WTC11 (cell line): ENCODE measurements around the gene SYNPO. TPM values are rescaled to one million over a fixed set of nuclear protein-coding genes. Genes with fewer than 3 reads are reported as not detected.
A peak's percentile ranks its signal among the peaks of the same experiment; 100 is the strongest.

Source experiments
- ATAC-seq: fragments of 200-7000 bp; cut with Tn5 transposase; 2 replicates; pipeline ENCODE4 v1.10.0; 2021; ENCODE audit warnings: mild to moderate bottlenecking, moderate library complexity
- CTCF ChIA-PET: fragments of 300-600 bp; sonication (Branson Sonifier 250); formaldehyde crosslinking; loops from one replicate; lab custom pipeline; 2021; ENCODE audit warnings: antibody characterized with exemption; lab: Charles Lee
- POLR2A ChIA-PET: fragments of 350-600 bp; sonication (Branson Sonifier 250); formaldehyde crosslinking; loops from one replicate; lab custom pipeline; 2021; ENCODE audit warnings: antibody characterized with exemption; lab: Charles Lee
- DNase-seq: peaks from one replicate; pipeline ENCODE4 v3.0.0; 2021; ENCODE audit warnings: low spot score
- H3K27ac Mint-ChIP-seq: 2 replicates; pipeline ENCODE4 v1.8.0; 2021; ENCODE audit warnings: mixed read lengths
- H3K27me3 Mint-ChIP-seq: 2 replicates; pipeline ENCODE4 v1.8.0; 2021; ENCODE audit warnings: low read depth, mild to moderate bottlenecking, moderate library complexity, mixed read lengths
- H3K36me3 Mint-ChIP-seq: 2 replicates; pipeline ENCODE4 v1.8.0; 2021; ENCODE audit warnings: mixed read lengths
- H3K4me1 Mint-ChIP-seq: 2 replicates; pipeline ENCODE4 v1.8.0; 2022; ENCODE audit warnings: mixed read lengths
- H3K4me3 Mint-ChIP-seq: 2 replicates; pipeline ENCODE4 v1.8.0; 2021; ENCODE audit warnings: mild to moderate bottlenecking, moderate library complexity, mixed read lengths
- H3K9me3 Mint-ChIP-seq: 2 replicates; pipeline ENCODE4 v1.8.0; 2021; ENCODE audit warnings: mixed read lengths
- ATF1 ChIP-seq: sonication (generic); formaldehyde crosslinking; IDR thresholded peaks from 2 replicates; pipeline ENCODE4 v1.8.1; 2023; ENCODE audit warnings: mild to moderate bottlenecking, moderate library complexity, missing genetic modification reagents
- ATF2 ChIP-seq: sonication (generic); formaldehyde crosslinking; IDR thresholded peaks from 2 replicates; pipeline ENCODE4 v1.8.1; 2022; ENCODE audit warnings: low read depth, missing genetic modification reagents, borderline replicate concordance
- CBFB ChIP-seq: sonication (generic); formaldehyde crosslinking; IDR thresholded peaks from 2 replicates; pipeline ENCODE4 v1.8.1; 2022; ENCODE audit warnings: mild to moderate bottlenecking, low read depth, missing genetic modification reagents
- CREB1 ChIP-seq: sonication (generic); formaldehyde crosslinking; IDR thresholded peaks from 2 replicates; pipeline ENCODE4 v1.8.0; 2023; ENCODE audit warnings: mild to moderate bottlenecking, missing genetic modification reagents
- FOXP4 ChIP-seq: sonication (generic); formaldehyde crosslinking; IDR thresholded peaks from 2 replicates; pipeline ENCODE4 v1.8.0; 2022; ENCODE audit warnings: mild to moderate bottlenecking, missing genetic modification reagents
- HMGXB4 ChIP-seq: sonication (generic); formaldehyde crosslinking; IDR thresholded peaks from 2 replicates; pipeline ENCODE4 v1.8.1; 2023; ENCODE audit warnings: mild to moderate bottlenecking, moderate library complexity, missing genetic modification reagents
- IRF2 ChIP-seq: sonication (generic); formaldehyde crosslinking; IDR thresholded peaks from 2 replicates; pipeline ENCODE4 v1.8.0; 2022; ENCODE audit warnings: low read depth, missing genetic modification reagents, borderline replicate concordance
- JUN ChIP-seq: sonication (generic); formaldehyde crosslinking; IDR thresholded peaks from 2 replicates; pipeline ENCODE4 v1.8.0; 2023; ENCODE audit warnings: mild to moderate bottlenecking, missing genetic modification reagents
- NFATC4 ChIP-seq: fragments of 250-450 bp; sonication (Bioruptor Pico); IDR thresholded peaks from 2 replicates; pipeline ENCODE4 v1.9.0; 2021; ENCODE audit warnings: mild to moderate bottlenecking
- NR1H2 ChIP-seq: sonication (generic); formaldehyde crosslinking; IDR thresholded peaks from 2 replicates; pipeline ENCODE4 v1.9.0; 2021; ENCODE audit warnings: mild to moderate bottlenecking, moderate library complexity, missing genetic modification reagents
- RORB ChIP-seq: fragments of 250-450 bp; sonication (Bioruptor Pico); IDR thresholded peaks from 2 replicates; pipeline ENCODE4 v1.9.0; 2021; ENCODE audit warnings: mild to moderate bottlenecking
- SMAD4 ChIP-seq: sonication (generic); formaldehyde crosslinking; IDR thresholded peaks from 2 replicates; pipeline ENCODE4 v1.8.0; 2022; ENCODE audit warnings: mild to moderate bottlenecking, missing genetic modification reagents
- SOX15 ChIP-seq: fragments of 250-450 bp; sonication (Bioruptor Pico); IDR thresholded peaks from 2 replicates; pipeline ENCODE4 v1.9.0; 2021; ENCODE audit warnings: mild to moderate bottlenecking
- SP1 ChIP-seq: sonication (generic); formaldehyde crosslinking; conservative IDR thresholded peaks from 2 replicates; pipeline ENCODE4 v1.8.1; 2022; ENCODE audit warnings: missing genetic modification reagents
- TEAD1 ChIP-seq: sonication (generic); formaldehyde crosslinking; IDR thresholded peaks from 2 replicates; pipeline ENCODE4 v1.8.0; 2022; ENCODE audit warnings: mild to moderate bottlenecking, missing genetic modification reagents
- TEAD4 ChIP-seq: sonication (generic); formaldehyde crosslinking; IDR thresholded peaks from 2 replicates; pipeline ENCODE4 v1.8.0; 2022; ENCODE audit warnings: mild to moderate bottlenecking, missing genetic modification reagents
- ZNF219 ChIP-seq: sonication (generic); formaldehyde crosslinking; IDR thresholded peaks from 2 replicates; pipeline ENCODE4 v1.8.0; 2023; ENCODE audit warnings: missing genetic modification reagents, mild to moderate bottlenecking, borderline replicate concordance
- ZNF263 ChIP-seq: sonication (generic); formaldehyde crosslinking; IDR thresholded peaks from 2 replicates; pipeline ENCODE4 v1.8.1; 2022; ENCODE audit warnings: low read depth, mild to moderate bottlenecking, moderate library complexity, missing genetic modification reagents
- ZNF416 ChIP-seq: fragments of 250-450 bp; sonication (Bioruptor Pico); IDR thresholded peaks from 2 replicates; pipeline ENCODE4 v1.9.0; 2021; ENCODE audit warnings: mild to moderate bottlenecking, inconsistent platforms
- ZNF671 ChIP-seq: fragments of 250-450 bp; sonication (Bioruptor Pico); IDR thresholded peaks from 2 replicates; pipeline ENCODE4 v1.8.0; 2021; ENCODE audit warnings: mild to moderate bottlenecking
- total RNA-seq: library from RNA; stranded (reverse); gene quantifications from 3 replicates; pipeline ENCODE4 v1.2.3, GENCODE V29; 2021
- TF ChIP-seq, protein P1 (sequence below): sonication (generic); formaldehyde crosslinking; IDR thresholded peaks from 2 replicates; pipeline ENCODE4 v1.8.1; 2023; ENCODE audit warnings: mild to moderate bottlenecking, missing genetic modification reagents
- TF ChIP-seq, protein P2 (sequence below): fragments of 250-450 bp; sonication (Bioruptor Pico); IDR thresholded peaks from 2 replicates; pipeline ENCODE4 v1.9.0; 2021; ENCODE audit warnings: mild to moderate bottlenecking
- TF ChIP-seq, protein P3 (sequence below): sonication (generic); formaldehyde crosslinking; IDR thresholded peaks from 2 replicates; pipeline ENCODE4 v1.8.1; 2023; ENCODE audit warnings: mild to moderate bottlenecking, missing genetic modification reagents
- TF ChIP-seq, protein P4 (sequence below): fragments of 250-450 bp; sonication (Bioruptor Pico); conservative IDR thresholded peaks from 2 replicates; pipeline ENCODE4 v1.9.0; 2021; ENCODE audit warnings: mild to moderate bottlenecking

SYNPO gene
- total RNA-seq, 1 experiment from 2014 or later: 2.1 TPM

DNA sequence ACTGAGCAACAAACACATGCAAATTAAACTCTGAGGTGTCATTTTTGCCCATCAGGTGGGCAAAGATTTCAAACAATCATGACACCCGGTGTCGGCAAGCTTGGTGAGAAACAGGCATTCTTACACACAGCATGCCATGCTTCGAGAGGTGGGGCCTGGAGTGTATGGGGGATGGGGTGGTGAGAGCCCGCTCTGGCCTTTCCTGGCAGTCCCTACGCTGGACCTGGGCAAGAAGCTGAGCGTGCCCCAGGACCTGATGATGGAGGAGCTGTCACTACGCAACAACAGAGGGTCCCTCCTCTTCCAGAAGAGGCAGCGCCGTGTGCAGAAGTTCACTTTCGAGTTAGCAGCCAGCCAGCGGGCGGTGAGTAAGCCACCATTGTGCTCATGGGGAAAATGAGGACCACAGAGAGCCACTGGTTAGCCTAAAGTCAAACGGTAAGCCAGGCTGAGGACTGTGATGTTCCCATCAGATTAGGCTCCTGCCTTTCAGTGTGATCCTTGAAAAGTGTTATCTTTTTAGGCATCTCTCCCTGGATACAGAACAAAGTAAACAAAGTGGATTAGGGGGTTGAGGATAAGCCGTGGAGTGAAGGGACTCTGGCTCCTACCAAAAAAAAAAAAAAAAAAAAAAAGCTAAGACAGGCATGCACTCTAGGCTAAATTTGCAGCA lies 30.0 kb downstream of the SYNPO start:
- TF ChIP-seq NFATC4 (CRISPR knock-in tag) (no peak), TEAD4 (CRISPR knock-in tag) (no peak), NR1H2 (CRISPR knock-in tag) (no peak), ATF1 (CRISPR knock-in tag) (no peak), ZNF416 (CRISPR knock-in tag) (no peak), SOX15 (no peak), IRF2 (no peak), SP1 (CRISPR knock-in tag) (0 out of 2 replicates have a peak, but pooled peaks have one; percentile 31), SMAD4 (CRISPR knock-in tag) (no peak), FOXP4 (0 out of 2 replicates have a peak, but pooled peaks have one; percentile 30), ATF2 (CRISPR knock-in tag) (no peak), TEAD1 (CRISPR knock-in tag) (0 out of 2 replicates have a peak, but pooled peaks have one; percentile 36)
- TF ChIP-seq, protein P1, sequence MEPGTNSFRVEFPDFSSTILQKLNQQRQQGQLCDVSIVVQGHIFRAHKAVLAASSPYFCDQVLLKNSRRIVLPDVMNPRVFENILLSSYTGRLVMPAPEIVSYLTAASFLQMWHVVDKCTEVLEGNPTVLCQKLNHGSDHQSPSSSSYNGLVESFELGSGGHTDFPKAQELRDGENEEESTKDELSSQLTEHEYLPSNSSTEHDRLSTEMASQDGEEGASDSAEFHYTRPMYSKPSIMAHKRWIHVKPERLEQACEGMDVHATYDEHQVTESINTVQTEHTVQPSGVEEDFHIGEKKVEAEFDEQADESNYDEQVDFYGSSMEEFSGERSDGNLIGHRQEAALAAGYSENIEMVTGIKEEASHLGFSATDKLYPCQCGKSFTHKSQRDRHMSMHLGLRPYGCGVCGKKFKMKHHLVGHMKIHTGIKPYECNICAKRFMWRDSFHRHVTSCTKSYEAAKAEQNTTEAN (CRISPR knock-in tag): no peak
- TF ChIP-seq, protein P2, sequence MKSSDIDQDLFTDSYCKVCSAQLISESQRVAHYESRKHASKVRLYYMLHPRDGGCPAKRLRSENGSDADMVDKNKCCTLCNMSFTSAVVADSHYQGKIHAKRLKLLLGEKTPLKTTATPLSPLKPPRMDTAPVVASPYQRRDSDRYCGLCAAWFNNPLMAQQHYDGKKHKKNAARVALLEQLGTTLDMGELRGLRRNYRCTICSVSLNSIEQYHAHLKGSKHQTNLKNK (CRISPR knock-in tag): no peak
- TF ChIP-seq, all 79 proteins: peak for 3
- no peaks in the 10 kb centered on the region for H3K27me3 Mint-ChIP-seq
- peaks cover 3% of the 10 kb centered on the region; the same call in 1 of the 2 replicates for H3K9me3 Mint-ChIP-seq
- ChIA-PET POLR2A (interaction anchor here (0.6 to 4.3 kb wide), 3 partner anchors 9 to 258 kb away, joined by 3 to 26 read pairs (median 3); partner anchors contain the start of genes CD74, MYOZ3 and RBM22), CTCF (interaction anchor here (0.8 to 4.2 kb wide), 7 partner anchors 14 to 211 kb away, joined by 3 to 31 read pairs (median 5); partner anchors contain the start of gene RBM22)
- H3K27ac Mint-ChIP-seq: peak overlapping the region; percentile 68
- H3K4me1 Mint-ChIP-seq: peaks cover 31% of the 10 kb centered on the region
- DNase-seq (no peak), ATAC-seq (no peak)
- H3K4me3 Mint-ChIP-seq: peak overlapping the region; percentile 84
- peaks cover 4% of the 10 kb centered on the region for H3K36me3 Mint-ChIP-seq

DNA sequence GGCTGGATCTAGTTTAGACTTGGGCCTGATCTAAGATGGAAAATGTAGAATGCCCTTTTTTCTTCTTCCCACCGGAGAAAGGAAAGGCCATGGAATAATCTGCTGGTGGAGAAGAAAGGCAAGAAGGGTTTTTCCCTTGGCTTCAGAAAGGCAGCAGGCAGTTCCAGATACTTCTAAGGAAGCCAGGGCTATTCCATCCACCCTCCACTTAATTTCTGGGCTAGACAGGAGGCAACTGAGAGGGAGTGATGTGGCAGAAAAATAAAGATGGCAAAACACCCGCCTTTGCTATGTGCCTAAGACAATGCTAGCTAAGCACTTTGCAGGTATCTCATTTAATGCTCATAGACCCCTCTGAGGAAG lies 30.5 kb downstream of the SYNPO start:
- ChIA-PET POLR2A (interaction anchor here (0.6 to 4.3 kb wide), 4 partner anchors 8 to 258 kb away, joined by 3 to 26 read pairs (median 3); partner anchors contain the start of genes CD74, MYOZ3 and RBM22), CTCF (interaction anchor here (0.8 to 4.2 kb wide), 11 partner anchors 11 to 221 kb away, joined by 3 to 31 read pairs (median 5); partner anchors contain the start of genes DCTN4, MYOZ3, RBM22 and RPS14)
- Mint-ChIP-seq H3K4me3 (peak overlapping the region; percentile 84), H3K36me3 (peaks cover 4% of the 10 kb centered on the region), H3K27ac (peak overlapping the region; percentile 24), H3K4me1 (peaks cover 31% of the 10 kb centered on the region), H3K9me3 (peaks cover 3% of the 10 kb centered on the region; the same call in 1 of the 2 replicates), H3K27me3 (no peaks in the 10 kb centered on the region)
- DNase-seq (no peak), ATAC-seq (no peak)
- TF ChIP-seq ZNF263 (CRISPR knock-in tag) (no peak), ZNF671 (CRISPR knock-in tag) (no peak), JUN (CRISPR knock-in tag) (no peak), RORB (CRISPR knock-in tag) (no peak), ZNF219 (no peak), HMGXB4 (CRISPR knock-in tag) (no peak), CBFB (no peak), CREB1 (CRISPR knock-in tag) (no peak), SMAD4 (CRISPR knock-in tag) (no peak)
- TF ChIP-seq, protein P3, sequence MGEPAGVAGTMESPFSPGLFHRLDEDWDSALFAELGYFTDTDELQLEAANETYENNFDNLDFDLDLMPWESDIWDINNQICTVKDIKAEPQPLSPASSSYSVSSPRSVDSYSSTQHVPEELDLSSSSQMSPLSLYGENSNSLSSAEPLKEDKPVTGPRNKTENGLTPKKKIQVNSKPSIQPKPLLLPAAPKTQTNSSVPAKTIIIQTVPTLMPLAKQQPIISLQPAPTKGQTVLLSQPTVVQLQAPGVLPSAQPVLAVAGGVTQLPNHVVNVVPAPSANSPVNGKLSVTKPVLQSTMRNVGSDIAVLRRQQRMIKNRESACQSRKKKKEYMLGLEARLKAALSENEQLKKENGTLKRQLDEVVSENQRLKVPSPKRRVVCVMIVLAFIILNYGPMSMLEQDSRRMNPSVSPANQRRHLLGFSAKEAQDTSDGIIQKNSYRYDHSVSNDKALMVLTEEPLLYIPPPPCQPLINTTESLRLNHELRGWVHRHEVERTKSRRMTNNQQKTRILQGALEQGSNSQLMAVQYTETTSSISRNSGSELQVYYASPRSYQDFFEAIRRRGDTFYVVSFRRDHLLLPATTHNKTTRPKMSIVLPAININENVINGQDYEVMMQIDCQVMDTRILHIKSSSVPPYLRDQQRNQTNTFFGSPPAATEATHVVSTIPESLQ (CRISPR knock-in tag): no peak
- TF ChIP-seq, protein P4, sequence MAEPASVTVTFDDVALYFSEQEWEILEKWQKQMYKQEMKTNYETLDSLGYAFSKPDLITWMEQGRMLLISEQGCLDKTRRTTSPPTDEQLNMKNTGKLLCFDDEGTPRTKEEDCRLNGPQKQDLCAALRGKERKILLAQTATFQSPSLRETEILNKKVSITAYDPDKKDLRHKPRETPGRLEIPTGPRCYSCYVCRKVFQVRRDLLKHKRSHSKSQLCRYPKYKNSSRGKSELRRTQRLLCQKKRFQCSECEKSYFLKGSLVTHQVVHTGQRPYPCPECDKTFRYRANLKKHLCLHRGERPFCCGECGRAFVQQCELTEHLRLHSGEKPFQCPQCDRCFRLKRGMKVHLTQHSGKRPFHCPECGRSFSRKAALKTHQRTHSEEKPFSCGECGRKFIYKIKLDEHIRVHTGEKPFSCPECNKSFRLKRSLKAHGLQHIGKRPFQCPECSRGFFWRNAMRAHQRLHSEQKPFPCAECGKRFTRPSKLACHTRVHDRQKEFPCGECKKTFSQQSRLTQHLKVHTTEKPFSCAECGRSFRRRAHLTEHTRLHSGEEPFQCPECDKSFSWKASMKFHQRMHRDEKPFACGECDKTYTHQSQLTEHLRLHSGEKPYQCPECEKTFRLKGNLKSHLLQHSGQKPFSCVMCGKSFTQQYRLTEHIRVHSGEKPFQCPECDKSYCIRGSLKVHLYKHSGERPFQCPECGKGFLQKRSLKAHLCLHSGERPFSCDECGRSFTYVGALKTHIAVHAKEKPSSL: no peak
